Hindlimb muscle (tissue), 1 donor: ENCODE results near the gene EFS. TPM values are rescaled to one million over a fixed set of nuclear protein-coding genes. Genes with fewer than 3 reads are reported as not detected.

Experiments used
- DNase-seq: peaks from one replicate; pipeline ENCODE4 v3.0.0-alpha.2; 2013
- polyA plus RNA-seq: library from polyadenylated mRNA; unstranded; fragments of 120-200 nt; gene quantifications from one replicate; pipeline ENCODE4 v1.2.1, GENCODE V29; 2013; ENCODE audit not compliant: insufficient read length

The EFS gene
- polyA plus RNA-seq, 1 donor = 56.9 TPM

GRCh38 chr14:23377573-23378563 lies 12.9 kb upstream of the EFS start:
- DNase-seq = no peak

DNA sequence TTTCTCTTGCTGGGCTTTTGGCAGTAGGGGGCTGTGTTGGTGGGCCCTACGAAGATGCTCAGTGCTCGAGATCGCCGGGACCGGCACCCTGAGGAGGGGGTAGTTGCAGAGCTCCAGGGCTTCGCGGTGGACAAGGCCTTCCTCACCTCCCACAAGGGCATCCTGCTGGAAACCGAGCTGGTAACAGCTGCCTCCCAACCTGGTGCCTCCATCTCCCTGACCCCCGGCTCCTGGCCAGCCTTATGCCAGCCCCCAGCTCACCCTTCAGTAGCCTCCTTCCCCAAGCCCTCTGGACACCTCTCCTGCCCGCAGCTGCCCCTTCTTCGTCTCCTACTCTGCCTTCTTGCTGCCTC lies 12.2 kb upstream of the EFS start:
- no peak for DNase-seq

DNA sequence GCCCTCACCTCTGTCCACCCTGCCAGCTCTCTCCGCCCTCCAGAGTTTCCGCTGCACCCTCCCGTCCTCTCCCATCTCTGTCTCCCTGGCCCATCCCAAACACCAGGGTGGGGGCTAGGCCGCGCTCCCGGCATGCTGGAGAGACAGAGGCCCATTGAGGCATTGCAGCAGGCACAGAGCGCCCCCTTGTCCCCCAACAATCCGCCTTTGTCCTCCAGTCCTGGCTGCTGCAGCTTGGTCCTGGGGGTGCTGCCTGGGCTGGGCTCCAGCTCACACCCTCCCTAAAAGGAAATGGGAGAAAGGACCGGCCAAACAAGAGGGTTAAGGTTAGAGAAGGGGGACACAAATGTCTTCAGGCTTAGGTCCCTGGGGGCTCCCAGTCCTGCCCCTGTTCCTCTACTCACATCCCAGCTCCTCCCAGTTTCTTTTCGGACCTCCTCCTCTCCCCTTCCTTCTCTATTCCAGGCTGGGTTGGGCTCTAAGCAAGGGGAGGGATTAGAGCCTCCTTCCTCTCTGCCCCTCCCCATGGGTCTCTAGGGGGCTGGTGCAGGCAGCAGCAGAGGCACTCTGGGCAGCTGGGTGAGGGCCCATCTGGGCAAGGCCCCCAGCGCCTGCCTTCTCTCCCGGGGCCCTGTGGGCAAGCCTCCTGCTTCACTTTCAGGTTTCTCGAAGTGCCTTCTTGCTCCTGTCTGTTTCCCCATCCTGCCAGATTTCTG lies 11.7 kb upstream of the EFS start, which contains the start of gene CMTM5:
CMTM5 (plus strand) TSS at position 565 of the 716 bp plus-strand sequence. CDS start 206 bp downstream, outside the sequence.
- DNase-seq = no peak

DNA sequence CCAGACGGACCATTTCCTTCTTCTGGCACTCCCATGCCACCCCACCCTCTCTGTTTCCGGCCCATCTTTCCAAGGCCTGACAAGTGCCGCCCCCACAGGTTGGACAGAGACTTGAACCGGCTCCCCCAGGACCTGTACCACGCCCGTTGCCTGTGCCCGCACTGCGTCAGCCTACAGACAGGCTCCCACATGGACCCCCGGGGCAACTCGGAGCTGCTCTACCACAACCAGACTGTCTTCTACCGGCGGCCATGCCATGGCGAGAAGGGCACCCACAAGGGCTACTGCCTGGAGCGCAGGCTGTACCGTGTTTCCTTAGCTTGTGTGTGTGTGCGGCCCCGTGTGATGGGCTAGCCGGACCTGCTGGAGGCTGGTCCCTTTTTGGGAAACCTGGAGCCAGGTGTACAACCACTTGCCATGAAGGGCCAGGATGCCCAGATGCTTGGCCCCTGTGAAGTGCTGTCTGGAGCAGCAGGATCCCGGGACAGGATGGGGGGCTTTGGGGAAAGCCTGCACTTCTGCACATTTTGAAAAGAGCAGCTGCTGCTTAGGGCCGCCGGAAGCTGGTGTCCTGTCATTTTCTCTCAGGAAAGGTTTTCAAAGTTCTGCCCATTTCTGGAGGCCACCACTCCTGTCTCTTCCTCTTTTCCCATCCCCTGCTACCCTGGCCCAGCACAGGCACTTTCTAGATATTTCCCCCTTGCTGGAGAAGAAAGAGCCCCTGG lies 10.7 kb upstream of the EFS start:
- DNase-seq = no peak

- no peak for DNase-seq
Measured at GRCh38 chr14:23373041-23373440, 8.1 kb upstream of the EFS start.

- DNase-seq = no peak
Measured at GRCh38 chr14:23372509-23372908, 7.5 kb upstream of the EFS start, which contains the start of gene IL25. TSS of gene IL25 (plus strand) at chr14:23372809.

DNA sequence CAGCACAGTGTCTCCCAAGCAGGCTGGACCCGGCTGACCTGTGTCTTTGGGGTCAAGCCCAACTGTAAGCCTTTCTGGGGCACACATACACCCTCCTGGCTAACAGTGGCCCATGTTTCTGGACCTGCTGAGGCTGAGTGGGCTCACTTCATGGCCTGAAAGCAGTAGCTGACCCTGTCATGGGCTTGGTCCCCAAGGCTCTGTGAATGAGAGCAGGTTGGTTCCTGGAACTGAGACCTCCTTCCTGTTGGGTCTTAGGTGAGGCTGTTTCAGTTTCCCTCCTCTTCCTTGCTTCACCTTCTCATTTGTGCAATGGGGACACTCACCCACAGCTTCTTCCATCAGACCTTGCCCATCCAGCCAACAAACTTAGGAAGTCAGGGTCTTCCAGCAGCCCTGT lies 6.9 kb upstream of the EFS start:
- DNase-seq = no peak

DNA sequence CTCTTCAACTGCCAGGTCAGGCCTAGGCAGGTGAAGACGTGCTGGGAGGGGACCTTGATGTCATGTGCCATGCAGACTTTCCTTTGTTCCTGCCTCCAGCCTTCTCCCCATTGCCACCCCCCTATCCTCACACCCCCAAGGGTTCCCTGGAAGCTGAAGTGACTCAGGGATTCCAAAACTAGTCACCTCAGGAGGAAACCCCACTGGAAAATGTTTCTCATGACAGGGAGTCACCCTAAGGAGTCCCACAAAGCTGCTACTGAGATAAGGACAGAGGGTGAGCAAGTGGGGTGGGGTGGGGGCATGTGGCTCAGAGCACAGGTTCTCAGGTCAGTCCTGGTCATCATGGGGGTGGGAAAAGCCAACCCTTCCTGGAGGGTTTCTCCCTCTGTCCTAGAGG lies 5.2 kb upstream of the EFS start:
- DNase-seq = no peak

GRCh38 chr14:23366426-23366921 lies 1.5 kb upstream of the EFS start:
- DNase-seq = peak; percentile 70

DNA sequence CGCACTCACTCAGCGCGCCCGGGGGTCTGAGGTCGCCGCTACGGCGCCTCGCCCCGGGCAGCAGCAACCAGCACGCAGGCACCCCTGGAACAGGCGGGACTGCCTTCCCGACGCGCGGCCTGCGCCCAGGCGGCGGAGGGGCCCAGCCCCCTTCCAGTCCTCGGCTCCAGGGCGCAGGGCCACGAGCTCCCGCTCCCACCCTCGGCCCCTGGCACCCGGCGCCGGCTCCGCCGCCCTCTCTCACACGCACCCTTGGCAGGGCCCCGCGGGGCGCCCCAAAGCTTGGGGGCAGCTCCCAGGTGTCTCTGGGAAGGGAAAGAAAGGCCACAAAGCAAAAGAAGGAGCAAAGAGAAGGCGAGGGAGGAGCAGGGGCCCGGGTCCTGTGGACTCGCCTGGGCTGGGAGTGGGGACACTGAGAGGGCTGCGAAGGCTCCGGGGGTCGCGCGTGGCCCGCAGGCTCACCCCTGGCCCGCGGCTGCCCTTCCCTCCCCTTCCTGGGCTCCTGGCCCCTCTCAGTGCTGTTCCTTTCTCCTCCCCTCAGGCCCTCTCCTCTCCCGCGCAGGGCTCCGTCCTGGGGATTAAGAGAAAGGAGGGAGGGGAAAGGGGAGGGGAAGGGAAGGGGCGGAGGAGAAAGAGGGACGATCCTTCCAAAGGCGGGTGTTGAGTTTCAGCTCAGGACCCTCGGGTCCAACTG lies 907 bp upstream of the EFS start:
- DNase-seq = peak; percentile 87

- DNase-seq = peak; percentile 73
Measured at GRCh38 chr14:23364164-23365035, 572 bp downstream of the EFS start.

- no peak for DNase-seq
Measured at GRCh38 chr14:23362200-23362599, 2.8 kb downstream of the EFS start.

GRCh38 chr14:23361763-23362162 lies 3.2 kb downstream of the EFS start:
- DNase-seq = no peak

- no peak for DNase-seq
Measured at GRCh38 chr14:23361320-23361719, 3.7 kb downstream of the EFS start.

- DNase-seq = no peak
Measured at GRCh38 chr14:23360496-23360895, 4.5 kb downstream of the EFS start.

DNA sequence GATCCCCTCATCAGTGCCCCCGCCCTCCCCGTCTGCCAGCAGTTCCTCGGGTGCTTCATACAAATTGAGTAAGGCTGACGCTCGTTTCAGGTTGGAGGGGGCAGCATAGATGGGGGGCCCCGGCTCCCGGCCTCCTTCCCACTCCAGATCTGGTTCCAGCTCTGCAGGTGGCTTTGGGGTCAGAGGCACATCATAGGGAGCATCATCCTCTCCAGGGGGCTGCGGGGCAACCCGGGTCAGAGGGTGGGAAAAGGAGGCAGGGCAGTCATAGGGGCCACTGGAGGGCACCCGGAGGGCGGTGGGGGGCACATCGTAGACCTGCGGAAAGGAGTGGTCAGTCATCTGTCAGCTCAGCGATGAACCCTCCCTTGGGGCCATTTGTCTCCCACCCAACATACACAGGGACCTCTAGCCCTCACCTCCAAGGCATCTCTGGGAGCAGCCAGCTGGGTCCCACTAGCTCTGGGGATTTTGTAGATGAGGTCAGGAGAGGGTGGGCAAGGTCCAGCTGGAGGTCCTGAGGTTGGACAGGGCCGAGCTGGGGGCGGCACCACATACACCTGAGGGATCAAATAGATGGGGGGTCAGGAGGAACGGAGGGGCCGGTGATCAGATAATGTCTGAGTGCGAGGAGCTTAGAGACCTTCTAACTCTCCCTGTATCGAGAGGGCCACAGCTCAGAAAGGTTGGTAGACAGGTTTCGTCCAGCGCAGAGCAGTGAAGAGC lies 5.1 kb downstream of the EFS start:
- no peak for DNase-seq

DNA sequence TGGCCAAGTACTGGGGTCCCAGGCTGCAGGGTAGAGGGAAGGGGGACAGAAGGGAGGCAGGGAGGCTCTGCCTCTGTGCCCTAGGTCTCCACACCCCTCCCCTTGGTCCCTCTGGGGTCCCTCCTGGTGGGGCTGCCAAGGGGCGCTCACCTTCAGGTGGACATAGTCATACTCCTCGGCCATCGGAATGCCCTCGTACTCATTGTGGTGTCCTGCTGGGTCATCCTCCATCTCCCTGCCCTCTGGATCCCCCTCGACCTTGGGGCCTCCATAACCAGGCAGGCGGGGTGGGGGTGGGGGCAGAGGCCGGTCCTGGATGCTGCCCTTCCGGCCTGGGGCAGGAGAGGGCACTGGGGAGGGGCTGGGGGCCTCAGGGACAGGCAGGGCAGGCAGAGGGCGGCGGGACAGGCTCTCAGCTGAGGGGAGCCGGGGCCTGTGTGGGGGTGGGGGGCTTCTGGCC lies 5.8 kb downstream of the EFS start:
- no peak for DNase-seq

- no peak for DNase-seq
Measured at GRCh38 chr14:23358553-23359166, 6.3 kb downstream of the EFS start.

DNA sequence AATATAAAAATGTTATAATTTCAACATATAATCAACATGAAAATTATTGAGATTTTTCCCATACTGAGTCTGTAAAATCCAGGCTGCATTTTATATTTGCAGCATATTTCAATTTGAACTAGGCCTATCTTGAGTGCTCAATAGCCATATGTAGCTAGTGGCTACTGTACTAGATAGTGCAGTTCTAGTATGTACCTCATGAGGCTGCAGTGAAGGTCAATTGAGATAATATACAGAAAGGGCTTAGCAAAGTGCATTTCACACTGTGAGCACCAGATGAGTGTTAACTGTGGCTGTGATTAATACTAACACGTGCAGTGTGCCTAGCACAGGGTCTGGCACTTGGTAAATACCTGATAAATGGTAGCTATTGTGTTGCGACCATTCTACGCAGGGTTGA lies 6.9 kb downstream of the EFS start:
- no peak for DNase-seq

DNA sequence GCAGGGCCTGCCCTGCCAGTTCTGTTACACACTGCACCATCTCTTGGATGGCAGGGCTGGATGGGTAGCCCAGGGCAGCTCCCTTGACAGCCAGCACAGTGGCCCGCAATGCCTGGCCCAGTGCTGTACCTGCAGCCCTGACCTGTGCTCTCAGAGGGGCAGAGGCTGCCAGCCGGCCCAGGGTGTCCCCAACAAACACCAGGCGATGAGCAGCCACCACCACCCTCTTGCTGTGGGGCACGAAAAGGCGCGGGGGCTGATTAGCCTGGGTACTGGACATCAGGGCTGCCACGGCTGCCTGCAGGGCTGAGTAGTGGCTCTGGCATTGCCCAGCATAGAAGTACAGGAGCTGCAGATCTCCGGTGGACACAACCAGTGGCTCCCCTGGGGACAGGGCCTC lies 7.7 kb downstream of the EFS start:
- DNase-seq = no peak
